Measurements from ENCODE around the gene IPO4. TPM values are rescaled to one million over a fixed set of nuclear protein-coding genes. Genes with fewer than 3 reads are reported as not detected.

Gene IPO4
- total and polyA plus RNA-seq, 2 of the 13 experiments (the other 11 are each of a cell fraction or from before 2014, with no cell fraction given), result 39.0 to 179 TPM

- TF ChIP-seq, protein P1, sequence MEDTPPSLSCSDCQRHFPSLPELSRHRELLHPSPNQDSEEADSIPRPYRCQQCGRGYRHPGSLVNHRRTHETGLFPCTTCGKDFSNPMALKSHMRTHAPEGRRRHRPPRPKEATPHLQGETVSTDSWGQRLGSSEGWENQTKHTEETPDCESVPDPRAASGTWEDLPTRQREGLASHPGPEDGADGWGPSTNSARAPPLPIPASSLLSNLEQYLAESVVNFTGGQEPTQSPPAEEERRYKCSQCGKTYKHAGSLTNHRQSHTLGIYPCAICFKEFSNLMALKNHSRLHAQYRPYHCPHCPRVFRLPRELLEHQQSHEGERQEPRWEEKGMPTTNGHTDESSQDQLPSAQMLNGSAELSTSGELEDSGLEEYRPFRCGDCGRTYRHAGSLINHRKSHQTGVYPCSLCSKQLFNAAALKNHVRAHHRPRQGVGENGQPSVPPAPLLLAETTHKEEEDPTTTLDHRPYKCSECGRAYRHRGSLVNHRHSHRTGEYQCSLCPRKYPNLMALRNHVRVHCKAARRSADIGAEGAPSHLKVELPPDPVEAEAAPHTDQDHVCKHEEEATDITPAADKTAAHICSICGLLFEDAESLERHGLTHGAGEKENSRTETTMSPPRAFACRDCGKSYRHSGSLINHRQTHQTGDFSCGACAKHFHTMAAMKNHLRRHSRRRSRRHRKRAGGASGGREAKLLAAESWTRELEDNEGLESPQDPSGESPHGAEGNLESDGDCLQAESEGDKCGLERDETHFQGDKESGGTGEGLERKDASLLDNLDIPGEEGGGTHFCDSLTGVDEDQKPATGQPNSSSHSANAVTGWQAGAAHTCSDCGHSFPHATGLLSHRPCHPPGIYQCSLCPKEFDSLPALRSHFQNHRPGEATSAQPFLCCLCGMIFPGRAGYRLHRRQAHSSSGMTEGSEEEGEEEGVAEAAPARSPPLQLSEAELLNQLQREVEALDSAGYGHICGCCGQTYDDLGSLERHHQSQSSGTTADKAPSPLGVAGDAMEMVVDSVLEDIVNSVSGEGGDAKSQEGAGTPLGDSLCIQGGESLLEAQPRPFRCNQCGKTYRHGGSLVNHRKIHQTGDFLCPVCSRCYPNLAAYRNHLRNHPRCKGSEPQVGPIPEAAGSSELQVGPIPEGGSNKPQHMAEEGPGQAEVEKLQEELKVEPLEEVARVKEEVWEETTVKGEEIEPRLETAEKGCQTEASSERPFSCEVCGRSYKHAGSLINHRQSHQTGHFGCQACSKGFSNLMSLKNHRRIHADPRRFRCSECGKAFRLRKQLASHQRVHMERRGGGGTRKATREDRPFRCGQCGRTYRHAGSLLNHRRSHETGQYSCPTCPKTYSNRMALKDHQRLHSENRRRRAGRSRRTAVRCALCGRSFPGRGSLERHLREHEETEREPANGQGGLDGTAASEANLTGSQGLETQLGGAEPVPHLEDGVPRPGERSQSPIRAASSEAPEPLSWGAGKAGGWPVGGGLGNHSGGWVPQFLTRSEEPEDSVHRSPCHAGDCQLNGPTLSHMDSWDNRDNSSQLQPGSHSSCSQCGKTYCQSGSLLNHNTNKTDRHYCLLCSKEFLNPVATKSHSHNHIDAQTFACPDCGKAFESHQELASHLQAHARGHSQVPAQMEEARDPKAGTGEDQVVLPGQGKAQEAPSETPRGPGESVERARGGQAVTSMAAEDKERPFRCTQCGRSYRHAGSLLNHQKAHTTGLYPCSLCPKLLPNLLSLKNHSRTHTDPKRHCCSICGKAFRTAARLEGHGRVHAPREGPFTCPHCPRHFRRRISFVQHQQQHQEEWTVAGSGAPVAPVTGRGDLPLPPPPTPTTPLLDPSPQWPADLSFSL (CRISPR knock-in tag; IDR thresholded peaks at IDR 0.05), result no peak
- TF ChIP-seq SSRP1 (CRISPR knock-in tag; IDR thresholded peaks at IDR 0.05), result no peak; the same call in 1 of the 2 replicates
- no peak for TF ChIP-seq LCORL (IDR thresholded peaks at IDR 0.05)
- TF ChIP-seq LCORL (CRISPR knock-in tag; IDR thresholded peaks at IDR 0.05), result no peak
- TF ChIP-seq, protein P2, sequence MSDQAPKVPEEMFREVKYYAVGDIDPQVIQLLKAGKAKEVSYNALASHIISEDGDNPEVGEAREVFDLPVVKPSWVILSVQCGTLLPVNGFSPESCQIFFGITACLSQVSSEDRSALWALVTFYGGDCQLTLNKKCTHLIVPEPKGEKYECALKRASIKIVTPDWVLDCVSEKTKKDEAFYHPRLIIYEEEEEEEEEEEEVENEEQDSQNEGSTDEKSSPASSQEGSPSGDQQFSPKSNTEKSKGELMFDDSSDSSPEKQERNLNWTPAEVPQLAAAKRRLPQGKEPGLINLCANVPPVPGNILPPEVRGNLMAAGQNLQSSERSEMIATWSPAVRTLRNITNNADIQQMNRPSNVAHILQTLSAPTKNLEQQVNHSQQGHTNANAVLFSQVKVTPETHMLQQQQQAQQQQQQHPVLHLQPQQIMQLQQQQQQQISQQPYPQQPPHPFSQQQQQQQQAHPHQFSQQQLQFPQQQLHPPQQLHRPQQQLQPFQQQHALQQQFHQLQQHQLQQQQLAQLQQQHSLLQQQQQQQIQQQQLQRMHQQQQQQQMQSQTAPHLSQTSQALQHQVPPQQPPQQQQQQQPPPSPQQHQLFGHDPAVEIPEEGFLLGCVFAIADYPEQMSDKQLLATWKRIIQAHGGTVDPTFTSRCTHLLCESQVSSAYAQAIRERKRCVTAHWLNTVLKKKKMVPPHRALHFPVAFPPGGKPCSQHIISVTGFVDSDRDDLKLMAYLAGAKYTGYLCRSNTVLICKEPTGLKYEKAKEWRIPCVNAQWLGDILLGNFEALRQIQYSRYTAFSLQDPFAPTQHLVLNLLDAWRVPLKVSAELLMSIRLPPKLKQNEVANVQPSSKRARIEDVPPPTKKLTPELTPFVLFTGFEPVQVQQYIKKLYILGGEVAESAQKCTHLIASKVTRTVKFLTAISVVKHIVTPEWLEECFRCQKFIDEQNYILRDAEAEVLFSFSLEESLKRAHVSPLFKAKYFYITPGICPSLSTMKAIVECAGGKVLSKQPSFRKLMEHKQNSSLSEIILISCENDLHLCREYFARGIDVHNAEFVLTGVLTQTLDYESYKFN (CRISPR knock-in tag; conservative IDR thresholded peaks at IDR 0.05), result peak; percentile 90
- peak; percentile 66 for TF ChIP-seq FOXO1 (CRISPR knock-in tag; IDR thresholded peaks at IDR 0.05)
- TF ChIP-seq HNRNPK (IDR thresholded peaks at IDR 0.05; ENCODE audit: low read depth, low read length, poor library complexity, severe bottlenecking), result no peak
- TF ChIP-seq ZNF570 (CRISPR knock-in tag; IDR thresholded peaks at IDR 0.05; ENCODE audit: borderline replicate concordance), result no peak
- peak; percentile 43; the same call in 1 of the 2 replicates for TF ChIP-seq ZNF547 (CRISPR knock-in tag; IDR thresholded peaks at IDR 0.05)
- no peak for TF ChIP-seq ZNF83 (CRISPR knock-in tag; IDR thresholded peaks at IDR 0.05; ENCODE audit: borderline replicate concordance)
- peak; percentile 65; the same call in 1 of the 2 replicates for TF ChIP-seq ZBTB20 (CRISPR knock-in tag; IDR thresholded peaks at IDR 0.05; ENCODE audit: borderline replicate concordance, low read depth)
- TF ChIP-seq ZNF530 (CRISPR knock-in tag; IDR thresholded peaks at IDR 0.05; ENCODE audit: low read depth), result no peak
- TF ChIP-seq GZF1 (CRISPR knock-in tag; IDR thresholded peaks at IDR 0.05), result peak; percentile 22; the same call in 1 of the 2 replicates
- TF ChIP-seq MYNN (CRISPR knock-in tag; IDR thresholded peaks at IDR 0.05; ENCODE audit: low read depth), result no peak
- TF ChIP-seq FIP1L1 (IDR thresholded peaks at IDR 0.05; ENCODE audit: borderline replicate concordance, insufficient read depth, low read depth, low read length), result no peak
- 0 out of 2 replicates have a peak, but pooled peaks have one; percentile 16 for TF ChIP-seq ZNF546 (CRISPR knock-in tag; conservative IDR thresholded peaks at IDR 0.05)
- peak; percentile 88 for TF ChIP-seq MXD3 (CRISPR knock-in tag; IDR thresholded peaks at IDR 0.05)
- peak; percentile 86; the same call in 1 of the 2 replicates for TF ChIP-seq ZNF776 (CRISPR knock-in tag; IDR thresholded peaks at IDR 0.05)
- TF ChIP-seq BRD4 (CRISPR knock-in tag; IDR thresholded peaks at IDR 0.05), result no peak; the same call in 1 of the 2 replicates
- TF ChIP-seq CBX5 (CRISPR knock-in tag; IDR thresholded peaks at IDR 0.05; ENCODE audit: borderline replicate concordance), result no peak; the same call in 1 of the 2 replicates
- peak; percentile 87 for TF ChIP-seq HIVEP1 (CRISPR knock-in tag; IDR thresholded peaks at IDR 0.05)
These were observed 42.1 kb downstream of the IPO4 start, which contains the start of gene PSME2 (continued) for GRCh38 chr14:24146453-24146977.

Data from HepG2 (cell line).